CD14-positive monocyte (primary cell): ENCODE results near the gene NR4A1. TPM values are rescaled to one million over a fixed set of nuclear protein-coding genes. Genes with fewer than 3 reads are reported as not detected.

ENCODE experiments used
- DNase-seq, 3 donors: peaks; one replicate each; pipeline ENCODE4 v3.0.0-alpha.2; 2011 to 2022
- H2AFZ ChIP-seq: 2 replicates; pipeline ENCODE4 v1.6.0; 2012; ENCODE audit warnings: mild to moderate bottlenecking, low read depth, low read length, inconsistent platforms; ENCODE audit not compliant: insufficient read depth, poor library complexity, severe bottlenecking
- H3K27ac ChIP-seq, 2 donors: 1 replicate in 1 of 2; 2 replicates in 1 of 2; pipeline ENCODE4 v1.5.1; 2012 to 2013; ENCODE audit warnings: low read length in 2 of 2, control low read depth in 1 of 2, inconsistent platforms in 1 of 2, low read depth in 1 of 2, mild to moderate bottlenecking in 1 of 2
- H3K27me3 ChIP-seq, 2 donors: one replicate each; pipeline versions ENCODE4 v1.6.0 to v1.6.1; 2011 to 2013; ENCODE audit warnings: low read length in 2 of 2; ENCODE audit not compliant: control insufficient read depth in 2 of 2, insufficient read depth in 2 of 2
- H3K36me3 ChIP-seq, 2 donors: replicated peaks in 1 of 2; 1 replicate in 1 of 2; 2 replicates in 1 of 2; pipeline versions ENCODE4 v1.5.1 to v1.6.1; 2012 to 2013; ENCODE audit warnings: low read length in 2 of 2, control low read depth in 1 of 2, inconsistent platforms in 1 of 2, mild to moderate bottlenecking in 1 of 2; ENCODE audit not compliant: insufficient read depth in 2 of 2, control insufficient read depth in 1 of 2
- H3K4me1 ChIP-seq, 2 donors: 1 replicate in 1 of 2; 2 replicates in 1 of 2; pipeline versions ENCODE4 v1.5.1 to v1.6.1; 2012 to 2013; ENCODE audit warnings: low read length in 2 of 2, control low read depth in 1 of 2, inconsistent platforms in 1 of 2, mild to moderate bottlenecking in 1 of 2, moderate library complexity in 1 of 2; ENCODE audit not compliant: insufficient read depth in 2 of 2, control insufficient read depth in 1 of 2
- H3K4me2 ChIP-seq: replicated peaks from 2 replicates; pipeline ENCODE3; 2012; ENCODE audit warnings: low read length, moderate library complexity, mild to moderate bottlenecking; ENCODE audit not compliant: poor library complexity, severe bottlenecking; ENCODE audit errors: extremely low read depth
- H3K4me3 ChIP-seq, 3 experiments: fragments of 200-600 bp in 1 of 3; sonication (generic) in 1 of 3; replicated peaks in 1 of 3; 1 replicate in 2 of 3; 2 replicates in 1 of 3; pipeline ENCODE4 v1.5.1; 2011 to 2013; ENCODE audit warnings: low read length in 3 of 3, mild to moderate bottlenecking in 3 of 3, control low read depth in 2 of 3, low read depth in 2 of 3, inconsistent platforms in 1 of 3, moderate library complexity in 1 of 3
- H3K79me2 ChIP-seq: 2 replicates; pipeline ENCODE4 v1.6.0; 2012; ENCODE audit warnings: mild to moderate bottlenecking, control low read depth, inconsistent platforms, low read length, moderate library complexity; ENCODE audit not compliant: insufficient read depth
- H3K9ac ChIP-seq: 2 replicates; pipeline ENCODE4 v1.6.0; 2017; ENCODE audit warnings: low read length, mild to moderate bottlenecking; ENCODE audit not compliant: insufficient read depth, poor library complexity, severe bottlenecking
- H3K9me3 ChIP-seq, 2 donors: replicated peaks in 1 of 2; 1 replicate in 1 of 2; 2 replicates in 1 of 2; pipeline versions ENCODE4 v1.5.1 to v1.6.1; 2012 to 2013; ENCODE audit warnings: low read length in 2 of 2, control low read depth in 1 of 2; ENCODE audit not compliant: control insufficient read depth in 1 of 2, insufficient read depth in 1 of 2
- H4K20me1 ChIP-seq: 2 replicates; pipeline ENCODE4 v1.6.0; 2012; ENCODE audit warnings: mild to moderate bottlenecking, low read length, control low read depth, moderate library complexity; ENCODE audit not compliant: insufficient read depth
- H3K27ac Mint-ChIP-seq, 7 donors: one replicate each; pipeline ENCODE4 v1.8.0; 2020; ENCODE audit warnings: mild to moderate bottlenecking in 7 of 7, mixed read lengths in 7 of 7, moderate library complexity in 6 of 7, inconsistent platforms in 2 of 7
- H3K27me3 Mint-ChIP-seq, 3 donors: one replicate each; pipeline ENCODE4 v1.8.0; 2021 to 2022; ENCODE audit warnings: low read depth in 3 of 3, mild to moderate bottlenecking in 3 of 3, mixed read lengths in 3 of 3, moderate library complexity in 3 of 3, inconsistent platforms in 1 of 3
- H3K36me3 Mint-ChIP-seq, 2 donors: one replicate each; pipeline ENCODE4 v1.8.0; 2020; ENCODE audit warnings: mixed read lengths in 2 of 2, inconsistent platforms in 1 of 2, mild to moderate bottlenecking in 1 of 2
- H3K4me1 Mint-ChIP-seq: one replicate; pipeline ENCODE4 v1.8.0; 2020; ENCODE audit warnings: mild to moderate bottlenecking, mixed read lengths
- H3K4me3 Mint-ChIP-seq, 2 donors: one replicate each; pipeline ENCODE4 v1.8.0; 2020; ENCODE audit warnings: mild to moderate bottlenecking in 2 of 2, mixed read lengths in 2 of 2, moderate library complexity in 1 of 2
- H3K9me3 Mint-ChIP-seq, 7 donors: one replicate each; pipeline ENCODE4 v1.8.0; 2020 to 2022; ENCODE audit warnings: mixed read lengths in 7 of 7, mild to moderate bottlenecking in 6 of 7, moderate library complexity in 6 of 7, inconsistent platforms in 2 of 7
- WGBS: methylation state at CpG from one replicate; pipeline ENCODE4 v1.1.5; 2013; ENCODE audit warnings: missing lambda C conversion rate; ENCODE audit not compliant: insufficient coverage; 5-methylcytosine and 5-hydroxymethylcytosine counted together
- intact Hi-C, 2 donors: fragments of 100-400 bp; cut with micrococcal nuclease; formaldehyde crosslinking; loops; one replicate each; pipeline versions ENCODE4 v1.15.0 to v1.15.1; 2023
- polyA plus RNA-seq, 3 donors: library from polyadenylated mRNA; depleted of rRNA in 1 of 3; unstranded in 2 of 3; stranded (reverse) in 1 of 3; fragments of 300-500 nt in 2 of 3; fragments of >200 nt in 1 of 3; fragmentation: Illumina TruSeq in 2 of 3; gene quantifications; 1 replicate in 2 of 3; 2 replicates in 1 of 3; pipeline ENCODE4 v1.2.3, GENCODE V29; 2012 to 2021
- TF ChIP-seq, protein P1 (sequence below): fragments of 200-600 bp; IDR thresholded peaks from one replicate; pipeline ENCODE4 v1.8.0; 2022; ENCODE audit warnings: antibody characterized with exemption, mild to moderate bottlenecking

The NR4A1 gene
- polyA plus RNA-seq, 3 donors: 10.1 to 1,297 (median 41.4) TPM

- peaks cover 5 to 16% (median 13%) of the 10 kb centered on the region in 3 donors for H3K27me3 Mint-ChIP-seq
- H3K27ac Mint-ChIP-seq: peak overlapping the region in 1 of 7 donors; percentile 16
- H3K4me1 Mint-ChIP-seq: peaks cover 3% of the 10 kb centered on the region
- Histone ChIP-seq H3K4me1 (no peaks in the 10 kb centered on the region), H3K36me3 (no peaks in the 10 kb centered on the region), H3K4me2 (no peak overlapping the region), H3K27ac (no peak overlapping the region), H2AFZ (no peak overlapping the region), H3K9me3 (no peaks in the 10 kb centered on the region), H3K27me3 (no peaks in the 10 kb centered on the region), H3K9ac (no peak overlapping the region), H3K4me3 (no peak overlapping the region), H3K79me2 (no peaks in the 10 kb centered on the region), H4K20me1 (peaks cover 17% of the 10 kb centered on the region)
- peaks cover 3 to 18% of the 10 kb centered on the region in 2 donors for H3K36me3 Mint-ChIP-seq
- H3K9me3 Mint-ChIP-seq: peaks cover 0 to 6% (median 0%) of the 10 kb centered on the region in 7 donors
- 97% methylated on average over 61 of the region's 93 CpGs for WGBS
- DNase-seq: no peak
- intact Hi-C loops: no loop called here
- H3K4me3 Mint-ChIP-seq: no peak overlapping the region
- TF ChIP-seq, protein P1, sequence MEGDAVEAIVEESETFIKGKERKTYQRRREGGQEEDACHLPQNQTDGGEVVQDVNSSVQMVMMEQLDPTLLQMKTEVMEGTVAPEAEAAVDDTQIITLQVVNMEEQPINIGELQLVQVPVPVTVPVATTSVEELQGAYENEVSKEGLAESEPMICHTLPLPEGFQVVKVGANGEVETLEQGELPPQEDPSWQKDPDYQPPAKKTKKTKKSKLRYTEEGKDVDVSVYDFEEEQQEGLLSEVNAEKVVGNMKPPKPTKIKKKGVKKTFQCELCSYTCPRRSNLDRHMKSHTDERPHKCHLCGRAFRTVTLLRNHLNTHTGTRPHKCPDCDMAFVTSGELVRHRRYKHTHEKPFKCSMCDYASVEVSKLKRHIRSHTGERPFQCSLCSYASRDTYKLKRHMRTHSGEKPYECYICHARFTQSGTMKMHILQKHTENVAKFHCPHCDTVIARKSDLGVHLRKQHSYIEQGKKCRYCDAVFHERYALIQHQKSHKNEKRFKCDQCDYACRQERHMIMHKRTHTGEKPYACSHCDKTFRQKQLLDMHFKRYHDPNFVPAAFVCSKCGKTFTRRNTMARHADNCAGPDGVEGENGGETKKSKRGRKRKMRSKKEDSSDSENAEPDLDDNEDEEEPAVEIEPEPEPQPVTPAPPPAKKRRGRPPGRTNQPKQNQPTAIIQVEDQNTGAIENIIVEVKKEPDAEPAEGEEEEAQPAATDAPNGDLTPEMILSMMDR: no peak
These were observed 36.4 kb upstream of the NR4A1 start for GRCh38 chr12:52014567-52015530.

GRCh38 chr12:52015532-52016041 is 35.7 kb upstream of the NR4A1 start:
- no peak overlapping the region for H3K9ac ChIP-seq
- DNase-seq: no peak
- H3K4me2 ChIP-seq: no peak overlapping the region
- intact Hi-C loops: no loop called here
- H3K36me3 ChIP-seq: no peaks in the 10 kb centered on the region
- H3K27me3 ChIP-seq: no peaks in the 10 kb centered on the region
- H3K9me3 Mint-ChIP-seq: peaks cover 0 to 6% (median 0%) of the 10 kb centered on the region in 7 donors
- 89% methylated on average over 3 of the region's 10 CpGs for WGBS
- H2AFZ ChIP-seq: no peak overlapping the region
- peaks cover 6% of the 10 kb centered on the region for H3K4me1 Mint-ChIP-seq
- H4K20me1 ChIP-seq: peaks cover 9% of the 10 kb centered on the region
- H3K27ac ChIP-seq: no peak overlapping the region
- TF ChIP-seq, protein P1: no peak
- H3K27me3 Mint-ChIP-seq: peaks cover 9 to 24% (median 13%) of the 10 kb centered on the region in 3 donors
- H3K9me3 ChIP-seq: no peaks in the 10 kb centered on the region
- H3K27ac Mint-ChIP-seq: no peak overlapping the region
- H3K36me3 Mint-ChIP-seq: peaks cover 3 to 17% of the 10 kb centered on the region in 2 donors
- H3K4me3 ChIP-seq: no peak overlapping the region
- H3K4me1 ChIP-seq: peaks cover 3 to 5% of the 10 kb centered on the region in 2 donors
- H3K4me3 Mint-ChIP-seq: no peak overlapping the region
- no peaks in the 10 kb centered on the region for H3K79me2 ChIP-seq
